HEK293 (cell line): ENCODE measurements around the gene BBC3.

Experiments used
- CTCF ChIA-PET: fragments of 350-600 bp; formaldehyde crosslinking; extraction: SDS; loops from one replicate; lab custom pipeline; 2021; ENCODE audit warnings: antibody characterized with exemption; lab: Yijun Ruan, JAX
- POLR2A ChIA-PET: fragments of 300-600 bp; formaldehyde crosslinking; extraction: SDS; loops from one replicate; lab custom pipeline; 2020; ENCODE audit warnings: antibody characterized with exemption, inconsistent platforms; lab: Yijun Ruan, JAX
- H3K27ac ChIP-seq: fragments of 200-500 bp; sonication (Bioruptor generic); 2 replicates; pipeline ENCODE4 v1.5.1; 2014; ENCODE audit warnings: low read depth, low read length, control low read depth, inconsistent platforms; ENCODE audit errors: extremely low read depth
- H3K36me3 ChIP-seq, 2 experiments: fragments of 200-500 bp in 1 of 2; sonication (Bioruptor generic) in 1 of 2; 1 replicate in 1 of 2; 2 replicates in 1 of 2; pipeline ENCODE4 v1.5.1; 2014 to 2017; ENCODE audit warnings: inconsistent platforms in 2 of 2, low read length in 2 of 2; ENCODE audit not compliant: control insufficient read depth in 2 of 2, insufficient read depth in 1 of 2
- H3K4me1 ChIP-seq: fragments of 200-500 bp; sonication (Bioruptor generic); 2 replicates; pipeline ENCODE4 v1.5.1; 2014; ENCODE audit warnings: mild to moderate bottlenecking, low read length, inconsistent platforms; ENCODE audit not compliant: control insufficient read depth, insufficient read depth
- H3K4me3 ChIP-seq: 2 replicates; pipeline ENCODE4 v1.5.1; 2011; ENCODE audit warnings: low read depth, mild to moderate bottlenecking, control low read depth, low read length, moderate library complexity
- H3K9me3 ChIP-seq: fragments of 200-500 bp; sonication (Bioruptor generic); 2 replicates; pipeline ENCODE4 v1.5.1; 2014; ENCODE audit warnings: low read depth, low read length, inconsistent platforms; ENCODE audit not compliant: control insufficient read depth, insufficient read depth
- AEBP2 ChIP-seq: fragments of 450-650 bp; formaldehyde crosslinking; IDR thresholded peaks from 2 replicates; pipeline ENCODE4 v1.5.1; 2016; ENCODE audit warnings: missing biosample characterization, missing genetic modification characterization, borderline replicate concordance
- BCL11A ChIP-seq: fragments of 450-650 bp; formaldehyde crosslinking; IDR thresholded peaks from 2 replicates; pipeline ENCODE4 v1.5.1; 2016; ENCODE audit warnings: low read depth, missing biosample characterization, missing genetic modification characterization
- BCL6B ChIP-seq: fragments of 450-650 bp; formaldehyde crosslinking; IDR thresholded peaks from 2 replicates; pipeline ENCODE4 v1.5.1; 2017; ENCODE audit warnings: missing biosample characterization, missing genetic modification characterization
- ELK4 ChIP-seq: IDR thresholded peaks from 2 replicates; pipeline ENCODE4 v1.6.1; 2011; ENCODE audit warnings: mild to moderate bottlenecking, low read depth, low read length, borderline replicate concordance
- KLF1 ChIP-seq: fragments of 450-650 bp; formaldehyde crosslinking; IDR thresholded peaks from 2 replicates; pipeline ENCODE4 v1.5.1; 2016; ENCODE audit warnings: missing biosample characterization, missing genetic modification characterization
- MZF1 ChIP-seq: fragments of 450-650 bp; formaldehyde crosslinking; IDR thresholded peaks from 2 replicates; pipeline ENCODE4 v1.5.1; 2017; ENCODE audit warnings: missing biosample characterization, missing genetic modification characterization, borderline replicate concordance
- PRDM2 ChIP-seq: fragments of 450-650 bp; formaldehyde crosslinking; IDR thresholded peaks from 2 replicates; pipeline ENCODE4 v1.5.1; 2016; ENCODE audit warnings: missing biosample characterization, missing genetic modification characterization, borderline replicate concordance
- SP7 ChIP-seq: fragments of 450-650 bp; formaldehyde crosslinking; IDR thresholded peaks from 2 replicates; pipeline ENCODE4 v1.5.1; 2016; ENCODE audit warnings: missing biosample characterization, missing genetic modification characterization
- ZBTB17 ChIP-seq: fragments of 450-650 bp; formaldehyde crosslinking; IDR thresholded peaks from 2 replicates; pipeline ENCODE4 v1.5.1; 2016; ENCODE audit warnings: missing biosample characterization, missing genetic modification characterization
- ZBTB21 ChIP-seq: fragments of 450-650 bp; formaldehyde crosslinking; IDR thresholded peaks from 2 replicates; pipeline ENCODE4 v1.5.1; 2017; ENCODE audit warnings: missing biosample characterization, missing genetic modification characterization
- ZBTB7A ChIP-seq: fragments of 450-650 bp; formaldehyde crosslinking; IDR thresholded peaks from 2 replicates; pipeline ENCODE4 v1.5.1; 2016; ENCODE audit warnings: low read depth, missing biosample characterization, missing genetic modification characterization
- ZFP3 ChIP-seq: fragments of 450-650 bp; formaldehyde crosslinking; IDR thresholded peaks from 2 replicates; pipeline ENCODE4 v1.5.1; 2016; ENCODE audit warnings: low read depth, missing biosample characterization, missing genetic modification characterization
- ZIC2 ChIP-seq: fragments of 450-650 bp; formaldehyde crosslinking; IDR thresholded peaks from 2 replicates; pipeline ENCODE4 v1.5.1; 2016; ENCODE audit warnings: missing biosample characterization, missing genetic modification characterization
- ZNF133 ChIP-seq: fragments of 450-650 bp; formaldehyde crosslinking; IDR thresholded peaks from 2 replicates; pipeline ENCODE4 v1.5.1; 2016; ENCODE audit warnings: missing biosample characterization, missing genetic modification characterization
- ZNF140 ChIP-seq: fragments of 450-650 bp; formaldehyde crosslinking; IDR thresholded peaks from 2 replicates; pipeline ENCODE4 v1.5.1; 2016; ENCODE audit warnings: missing biosample characterization, missing genetic modification characterization
- ZNF155 ChIP-seq: fragments of 450-650 bp; formaldehyde crosslinking; IDR thresholded peaks from 2 replicates; pipeline ENCODE4 v1.5.1; 2016; ENCODE audit warnings: missing biosample characterization, missing genetic modification characterization
- ZNF473 ChIP-seq: fragments of 450-650 bp; formaldehyde crosslinking; IDR thresholded peaks from 2 replicates; pipeline ENCODE4 v1.5.1; 2017; ENCODE audit warnings: missing biosample characterization, missing genetic modification characterization
- ZNF510 ChIP-seq: fragments of 450-650 bp; formaldehyde crosslinking; IDR thresholded peaks from 2 replicates; pipeline ENCODE4 v1.5.1; 2018; ENCODE audit warnings: mild to moderate bottlenecking, missing genetic modification characterization, missing biosample characterization; ENCODE audit not compliant: insufficient replicate concordance
- ZNF600 ChIP-seq: fragments of 450-650 bp; formaldehyde crosslinking; IDR thresholded peaks from 2 replicates; pipeline ENCODE4 v1.5.1; 2016; ENCODE audit warnings: missing biosample characterization, missing genetic modification characterization
- ZNF621 ChIP-seq: fragments of 450-650 bp; formaldehyde crosslinking; IDR thresholded peaks from 2 replicates; pipeline ENCODE4 v1.5.1; 2017; ENCODE audit warnings: missing biosample characterization, missing genetic modification characterization
- ZNF777 ChIP-seq: fragments of 450-650 bp; formaldehyde crosslinking; IDR thresholded peaks from 2 replicates; pipeline ENCODE4 v1.5.1; 2017; ENCODE audit warnings: missing biosample characterization, missing genetic modification characterization, borderline replicate concordance
- ZNF785 ChIP-seq: fragments of 450-650 bp; formaldehyde crosslinking; IDR thresholded peaks from 2 replicates; pipeline ENCODE4 v1.5.1; 2016; ENCODE audit warnings: missing biosample characterization, missing genetic modification characterization
- ZNF837 ChIP-seq: fragments of 450-650 bp; formaldehyde crosslinking; IDR thresholded peaks from 2 replicates; pipeline ENCODE4 v1.5.1; 2016; ENCODE audit warnings: missing biosample characterization, missing genetic modification characterization
- ZSCAN30 ChIP-seq: fragments of 450-650 bp; IDR thresholded peaks from 2 replicates; pipeline ENCODE4 v1.5.1; 2018; ENCODE audit warnings: missing biosample characterization, mild to moderate bottlenecking, missing genetic modification characterization, moderate library complexity

Gene BBC3

GRCh38 chr19:47228937-47229675 lies 1.9 kb downstream of the BBC3 start (continued):
- TF ChIP-seq ZNF510 (tag by site-specific recombination): no peak
- TF ChIP-seq ZNF837 (tag by site-specific recombination): no peak
- peak; percentile 72 for TF ChIP-seq ZBTB17 (tag by site-specific recombination)
- no peak for TF ChIP-seq PRDM2 (tag by site-specific recombination)
- TF ChIP-seq ZNF777 (tag by site-specific recombination): peak; percentile 77
- TF ChIP-seq AEBP2 (tag by site-specific recombination): no peak
- TF ChIP-seq ZBTB7A (tag by site-specific recombination): peak; percentile 55; the same call in 1 of the 2 replicates
- TF ChIP-seq BCL11A (tag by site-specific recombination): peak; percentile 75; the same call in 1 of the 2 replicates
- TF ChIP-seq ZNF600 (tag by site-specific recombination): peak; percentile 97
- no peak for TF ChIP-seq ZNF140 (tag by site-specific recombination)
- no peak for TF ChIP-seq ZNF155 (tag by site-specific recombination)
- no peak for TF ChIP-seq ZFP3
- peak; percentile 25; the same call in 1 of the 2 replicates for TF ChIP-seq MZF1 (tag by site-specific recombination)
- TF ChIP-seq ELK4: no peak

GRCh38 chr19:47228168-47228936 lies 2.6 kb downstream of the BBC3 start:
- Histone ChIP-seq H3K36me3 (peaks cover 11 to 14% of the 10 kb centered on the region in 2 experiments; a peak in 2 of 3 replicates), H3K4me3 (peak overlapping the region; percentile 91), H3K27ac (peak overlapping the region; percentile 92), H3K9me3 (no peaks in the 10 kb centered on the region), H3K4me1 (peaks cover 29% of the 10 kb centered on the region)
- CTCF ChIA-PET: interaction anchor here (1.1 to 7.6 kb wide), 4 partner anchors 14 to 19 kb away, joined by 5 to 86 read pairs (median 33); no protein-coding TSS in a partner anchor
- POLR2A ChIA-PET: interaction anchor here (0.7 to 6.8 kb wide), 7 partner anchors 13 to 1497 kb away, joined by 3 to 112 read pairs (median 5); partner anchors contain the start of gene CCDC9
- TF ChIP-seq ZNF473 (tag by site-specific recombination) (no peak), BCL6B (no peak), ZBTB21 (tag by site-specific recombination) (no peak), ZNF621 (tag by site-specific recombination) (no peak), SP7 (tag by site-specific recombination) (0 out of 2 replicates have a peak, but pooled peaks have one; percentile 9), ZIC2 (tag by site-specific recombination) (peak; percentile 87), ZNF133 (tag by site-specific recombination) (no peak; the same call in 1 of the 2 replicates), KLF1 (tag by site-specific recombination) (peak; percentile 7; the same call in 1 of the 2 replicates), ZSCAN30 (tag by site-specific recombination) (no peak), ZNF785 (tag by site-specific recombination) (no peak)
